Mesenchymal stem cell (in vitro differentiated cells and primary cell): ENCODE data around the gene KREMEN1.

Source experiments
- DNase-seq: peaks from one replicate; pipeline ENCODE4 v3.0.0-alpha.2; 2013
- H2AFZ ChIP-seq: one replicate; pipeline ENCODE4 v1.6.1; 2013; ENCODE audit warnings: low read depth, mild to moderate bottlenecking, control low read depth, inconsistent platforms, low read length, moderate library complexity
- H2AK5ac ChIP-seq: 2 replicates; pipeline ENCODE4 v1.6.1; 2013; ENCODE audit warnings: low read length, moderate library complexity, mild to moderate bottlenecking, inconsistent platforms; ENCODE audit not compliant: severe bottlenecking
- H2BK120ac ChIP-seq: one replicate; pipeline ENCODE4 v1.6.1; 2013; ENCODE audit warnings: low read depth, mild to moderate bottlenecking, inconsistent platforms, low read length, moderate library complexity
- H2BK12ac ChIP-seq, 2 experiments: one replicate each; pipeline ENCODE4 v1.6.1; 2013; ENCODE audit warnings: inconsistent platforms in 2 of 2, low read length in 2 of 2, mild to moderate bottlenecking in 2 of 2, moderate library complexity in 2 of 2, control low read depth in 1 of 2
- H2BK15ac ChIP-seq: one replicate; pipeline ENCODE4 v1.6.1; 2013; ENCODE audit warnings: mild to moderate bottlenecking, low read depth, inconsistent platforms; ENCODE audit not compliant: poor library complexity, severe bottlenecking
- H2BK5ac ChIP-seq: 2 replicates; pipeline ENCODE4 v1.6.1; 2013; ENCODE audit warnings: low read depth, mild to moderate bottlenecking, low read length, control low read depth, inconsistent platforms; ENCODE audit not compliant: poor library complexity, severe bottlenecking
- H3K14ac ChIP-seq, 2 experiments: one replicate each; pipeline ENCODE4 v1.6.1; 2013; ENCODE audit warnings: inconsistent platforms in 2 of 2, low read length in 2 of 2, control low read depth in 1 of 2, mild to moderate bottlenecking in 1 of 2, moderate library complexity in 1 of 2
- H3K18ac ChIP-seq, 2 experiments: one replicate each; pipeline ENCODE4 v1.6.1; 2013; ENCODE audit warnings: inconsistent platforms in 2 of 2, low read length in 2 of 2, control low read depth in 1 of 2, low read depth in 1 of 2, mild to moderate bottlenecking in 1 of 2
- H3K23ac ChIP-seq, 2 experiments: one replicate each; pipeline ENCODE4 v1.6.1; 2013; ENCODE audit warnings: inconsistent platforms in 2 of 2, low read length in 2 of 2, mild to moderate bottlenecking in 2 of 2, moderate library complexity in 2 of 2, control low read depth in 1 of 2
- H3K27ac ChIP-seq: 2 replicates; pipeline ENCODE4 v1.5.1; 2013; ENCODE audit warnings: mild to moderate bottlenecking, moderate library complexity, low read length, control low read depth, inconsistent platforms; ENCODE audit not compliant: poor library complexity, severe bottlenecking
- H3K27me3 ChIP-seq, 2 experiments: 2 replicates each; pipeline versions ENCODE4 v1.6.1 to v1.7.0; 2013; ENCODE audit warnings: low read length in 2 of 2, mild to moderate bottlenecking in 2 of 2, moderate library complexity in 2 of 2, control low read depth in 1 of 2, inconsistent platforms in 1 of 2; ENCODE audit not compliant: control insufficient read depth in 1 of 2, insufficient read depth in 1 of 2
- H3K36me3 ChIP-seq, 2 experiments: 2 replicates each; pipeline versions ENCODE4 v1.6.1 to v1.7.0; 2013; ENCODE audit warnings: low read length in 2 of 2, control low read depth in 1 of 2, inconsistent platforms in 1 of 2, low read depth in 1 of 2, mild to moderate bottlenecking in 1 of 2; ENCODE audit not compliant: insufficient read depth in 2 of 2, control insufficient read depth in 1 of 2
- H3K4ac ChIP-seq, 2 experiments: one replicate each; pipeline ENCODE4 v1.6.1; 2013; ENCODE audit warnings: inconsistent platforms in 2 of 2, low read length in 2 of 2, mild to moderate bottlenecking in 2 of 2, moderate library complexity in 2 of 2, control low read depth in 1 of 2, low read depth in 1 of 2
- H3K4me1 ChIP-seq: 2 replicates; pipeline ENCODE4 v1.6.1; 2013; ENCODE audit warnings: low read depth, low read length, control low read depth; ENCODE audit not compliant: control insufficient read depth, insufficient read depth
- H3K4me2 ChIP-seq: 2 replicates; pipeline ENCODE4 v1.6.1; 2013; ENCODE audit warnings: low read length, mild to moderate bottlenecking, inconsistent platforms; ENCODE audit not compliant: poor library complexity, severe bottlenecking
- H3K4me3 ChIP-seq, 2 experiments: 2 replicates each; pipeline versions ENCODE4 v1.5.1 to v1.7.0; 2013; ENCODE audit warnings: low read length in 2 of 2, mild to moderate bottlenecking in 2 of 2, control low read depth in 1 of 2, low read depth in 1 of 2; ENCODE audit not compliant: insufficient read depth in 1 of 2
- H3K79me1 ChIP-seq: replicated peaks from 2 replicates; pipeline ENCODE4 v1.6.1; 2013; ENCODE audit warnings: mild to moderate bottlenecking, control low read depth, low read length, inconsistent platforms; ENCODE audit not compliant: poor library complexity, severe bottlenecking
- H3K9ac ChIP-seq: 2 replicates; pipeline ENCODE4 v1.7.0; 2013; ENCODE audit warnings: mild to moderate bottlenecking, low read length, moderate library complexity
- H3K9me3 ChIP-seq: 2 replicates; pipeline ENCODE4 v1.7.0; 2013; ENCODE audit warnings: mild to moderate bottlenecking, low read length; ENCODE audit not compliant: control insufficient read depth
- H4K8ac ChIP-seq: one replicate; pipeline ENCODE4 v1.6.1; 2013; ENCODE audit warnings: inconsistent platforms, mild to moderate bottlenecking, low read length, moderate library complexity
- H4K91ac ChIP-seq: one replicate; pipeline ENCODE4 v1.6.1; 2013; ENCODE audit warnings: mild to moderate bottlenecking, low read length, inconsistent platforms
- WGBS: methylation state at CpG from one replicate; pipeline ENCODE4 v1.1.7; 2013; ENCODE audit warnings: mixed read lengths; 5-methylcytosine and 5-hydroxymethylcytosine counted together

KREMEN1 gene

DNA sequence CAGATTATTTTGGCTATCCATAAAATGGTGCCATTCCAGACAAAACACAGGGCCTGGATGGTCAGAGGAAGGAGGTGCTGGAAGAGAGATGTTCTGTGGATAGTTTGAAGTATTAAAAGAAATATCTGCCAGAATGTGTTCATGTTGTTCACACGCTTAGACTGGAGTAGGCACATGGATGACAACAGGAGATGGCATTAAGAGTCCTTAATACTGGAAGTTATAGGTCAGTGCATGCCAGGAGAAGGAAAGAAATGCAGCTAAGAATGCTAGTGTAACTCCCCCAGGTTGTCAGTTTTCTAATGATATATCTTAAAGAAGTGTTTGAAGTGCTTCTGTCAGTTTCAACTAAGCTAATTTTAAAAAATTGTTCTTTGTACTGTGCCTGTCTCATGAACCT is 20.2 kb downstream of the KREMEN1 start:
- H3K27ac ChIP-seq = no peak overlapping the region
- no peak overlapping the region for H3K4me2 ChIP-seq
- H3K18ac ChIP-seq = no peak overlapping the region
- 94% methylated on average over 1 of the region's 1 CpG for WGBS
- no peak overlapping the region for H2BK12ac ChIP-seq
- H4K8ac ChIP-seq = no peak overlapping the region
- H3K23ac ChIP-seq = no peak overlapping the region
- H3K4me3 ChIP-seq = peak overlapping the region in 1 of 2 experiments; percentile 9
- H3K9me3 ChIP-seq = no peaks in the 10 kb centered on the region
- no peak overlapping the region for H2BK120ac ChIP-seq
- H3K79me1 ChIP-seq = no peaks in the 10 kb centered on the region
- no peaks in the 10 kb centered on the region for H3K27me3 ChIP-seq
- no peak for DNase-seq
- H3K4ac ChIP-seq = no peak overlapping the region
- no peak overlapping the region for H2AK5ac ChIP-seq
- no peak overlapping the region for H3K14ac ChIP-seq
- peaks cover 3% of the 10 kb centered on the region for H3K4me1 ChIP-seq
- no peak overlapping the region for H2BK15ac ChIP-seq
- H2AFZ ChIP-seq = no peak overlapping the region
- H3K36me3 ChIP-seq = peaks cover 0 to 8% of the 10 kb centered on the region in 2 experiments
- peak overlapping the region; percentile 8 for H3K9ac ChIP-seq
- no peak overlapping the region for H4K91ac ChIP-seq
- H2BK5ac ChIP-seq = no peak overlapping the region

DNA sequence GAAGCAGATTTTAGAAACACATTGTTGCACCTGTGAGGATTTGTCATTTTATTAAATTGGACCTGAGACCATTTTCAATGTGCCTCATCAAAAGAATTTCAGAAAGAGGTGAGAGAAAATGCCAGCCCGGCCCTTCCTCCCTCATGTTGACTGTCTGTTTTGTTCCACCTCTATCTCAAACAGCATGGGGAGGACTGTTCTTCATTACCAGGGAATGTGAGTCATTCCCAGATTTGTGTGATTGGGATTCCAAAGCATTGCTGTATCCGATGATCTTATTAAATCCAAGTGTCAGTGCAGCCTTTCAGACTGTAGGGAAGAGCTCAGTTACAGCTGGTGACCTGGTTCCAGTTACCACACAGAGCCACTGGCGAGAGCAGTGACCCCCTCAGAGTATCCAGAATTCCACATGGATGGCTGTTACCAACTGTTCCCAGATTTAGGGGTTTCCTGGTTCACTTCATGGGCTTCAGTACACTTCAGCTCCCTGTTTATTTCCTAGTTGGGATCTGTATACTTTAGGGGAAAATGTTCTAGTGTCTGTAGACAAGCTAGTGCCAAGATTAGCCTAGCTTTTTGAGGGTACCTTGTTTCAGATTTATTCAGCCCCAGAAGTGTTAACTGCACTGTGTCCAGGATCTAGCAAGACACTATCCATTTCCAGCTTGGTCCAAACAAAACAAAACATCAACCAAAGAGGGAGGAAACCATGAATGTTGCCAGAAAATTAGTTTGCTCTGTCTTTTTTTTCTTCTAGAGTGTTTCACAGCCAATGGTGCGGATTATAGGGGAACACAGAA is 20.9 kb downstream of the KREMEN1 start:
- no peaks in the 10 kb centered on the region for H3K27me3 ChIP-seq
- H2BK120ac ChIP-seq = no peak overlapping the region
- H3K4me2 ChIP-seq = no peak overlapping the region
- H3K18ac ChIP-seq = no peak overlapping the region
- H2AK5ac ChIP-seq = no peak overlapping the region
- H3K36me3 ChIP-seq = peaks cover 0 to 10% of the 10 kb centered on the region in 2 experiments
- WGBS = 74% methylated on average over 4 of the region's 4 CpGs
- H2BK5ac ChIP-seq = no peak overlapping the region
- H4K91ac ChIP-seq = no peak overlapping the region
- no peak overlapping the region for H3K14ac ChIP-seq
- H3K4me1 ChIP-seq = peaks cover 3% of the 10 kb centered on the region
- no peak overlapping the region for H2BK15ac ChIP-seq
- peak overlapping the region in 1 of 2 experiments; percentile 57 for H3K4me3 ChIP-seq
- no peaks in the 10 kb centered on the region for H3K79me1 ChIP-seq
- no peaks in the 10 kb centered on the region for H3K9me3 ChIP-seq
- H2AFZ ChIP-seq = no peak overlapping the region
- H2BK12ac ChIP-seq = no peak overlapping the region
- H3K23ac ChIP-seq = no peak overlapping the region
- no peak overlapping the region for H3K27ac ChIP-seq
- no peak overlapping the region for H4K8ac ChIP-seq
- H3K9ac ChIP-seq = peak overlapping the region; percentile 71
- DNase-seq = peak; percentile 52
- H3K4ac ChIP-seq = no peak overlapping the region

DNA sequence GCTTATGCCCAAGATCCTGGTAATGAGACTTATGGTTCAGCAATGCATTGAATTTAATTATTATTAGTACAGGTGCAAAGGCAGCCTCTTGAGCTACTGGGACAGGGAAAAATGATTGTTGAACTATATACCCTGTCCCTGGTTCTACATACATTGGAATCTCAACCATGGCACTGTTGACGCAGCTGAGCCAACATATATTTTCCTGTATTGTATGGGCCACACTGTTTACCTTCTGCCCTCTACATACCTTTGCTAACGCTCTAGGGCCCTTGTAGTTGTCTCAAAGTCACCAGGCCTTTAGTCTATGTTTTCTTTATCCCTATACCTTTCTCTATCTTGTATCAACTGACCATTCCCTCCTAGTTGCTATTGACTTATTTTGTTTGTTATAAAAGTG is 22.6 kb downstream of the KREMEN1 start:
- no peak for DNase-seq
- Histone ChIP-seq H3K79me1 (no peaks in the 10 kb centered on the region), H4K8ac (no peak overlapping the region), H3K4me3 (no peak overlapping the region), H3K4me1 (peaks cover 3% of the 10 kb centered on the region), H3K27me3 (no peaks in the 10 kb centered on the region), H2AFZ (no peak overlapping the region), H2BK12ac (no peak overlapping the region), H3K18ac (no peak overlapping the region), H4K91ac (no peak overlapping the region), H3K4me2 (no peak overlapping the region), H2BK5ac (no peak overlapping the region), H2AK5ac (no peak overlapping the region), H2BK120ac (no peak overlapping the region), H3K14ac (no peak overlapping the region), H3K4ac (no peak overlapping the region), H3K23ac (no peak overlapping the region), H3K9ac (no peak overlapping the region), H2BK15ac (no peak overlapping the region), H3K36me3 (peaks cover 0 to 17% of the 10 kb centered on the region in 2 experiments), H3K27ac (no peak overlapping the region), H3K9me3 (no peaks in the 10 kb centered on the region)
- 63% methylated on average over 2 of the region's 2 CpGs for WGBS

- Histone ChIP-seq H3K9me3 (no peaks in the 10 kb centered on the region), H3K27ac (no peak overlapping the region), H3K4me1 (peaks cover 3% of the 10 kb centered on the region), H2BK120ac (no peak overlapping the region), H4K8ac (no peak overlapping the region), H3K27me3 (no peaks in the 10 kb centered on the region), H4K91ac (no peak overlapping the region), H2BK5ac (no peak overlapping the region), H3K4ac (no peak overlapping the region), H3K4me2 (no peak overlapping the region), H2BK12ac (no peak overlapping the region), H2AK5ac (no peak overlapping the region), H3K4me3 (no peak overlapping the region), H3K14ac (no peak overlapping the region), H3K23ac (no peak overlapping the region), H2BK15ac (no peak overlapping the region), H3K36me3 (peaks cover 0 to 17% of the 10 kb centered on the region in 2 experiments), H2AFZ (no peak overlapping the region), H3K9ac (no peak overlapping the region), H3K79me1 (no peaks in the 10 kb centered on the region), H3K18ac (peak overlapping the region in 1 of 2 experiments; percentile 28)
- 91% methylated on average over 10 of the region's 13 CpGs for WGBS
- no peak for DNase-seq
Observed at GRCh38 chr22:29096736-29097669, 24.2 kb downstream of the KREMEN1 start.
